GM21723 (cell line): ENCODE results near the gene UBAP2.
A peak's percentile ranks its signal among the peaks of the same experiment; 100 is the strongest.
"Not testable (repeated sequence)": the region's sequence is repeated elsewhere in the genome, so short reads cannot be mapped to it uniquely, and the experiment has no call there.

Source experiments
- ATAC-seq: cut with Tn5 transposase; IDR thresholded peaks from one replicate; pipeline ENCODE4 v1.9.1; 2021; ENCODE audit warnings: mild to moderate bottlenecking, moderate library complexity; ENCODE audit not compliant: unreplicated experiment

The UBAP2 gene

DNA sequence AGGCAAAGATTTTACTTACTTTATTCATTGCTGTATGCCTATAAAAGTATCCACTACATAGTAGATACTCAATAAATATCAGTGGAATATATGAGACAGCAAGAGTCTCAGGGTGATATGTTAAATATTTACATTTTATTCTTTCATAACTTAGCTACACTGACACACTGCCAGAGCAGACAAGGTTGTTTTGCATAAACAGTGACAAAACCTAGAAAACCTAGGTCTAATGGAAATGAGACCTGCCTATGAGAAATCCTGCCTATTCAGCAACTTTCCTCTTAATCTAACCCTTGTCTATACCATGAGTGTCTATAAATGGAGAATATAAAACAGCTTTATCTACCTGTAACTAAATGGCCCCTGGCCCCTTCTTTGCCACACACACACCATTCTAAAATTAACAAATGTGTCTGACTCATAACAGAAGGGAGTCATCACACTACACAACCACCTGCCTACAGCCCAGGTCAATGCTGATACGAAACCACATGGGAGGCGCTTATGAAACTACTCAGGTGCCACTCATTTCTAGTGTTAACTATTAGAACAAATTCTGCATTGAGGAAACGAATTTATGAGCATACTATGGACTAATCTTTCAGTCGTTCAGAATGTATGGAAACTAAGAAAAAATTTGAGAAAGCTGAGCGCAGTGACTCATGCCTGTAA, 60.3 kb downstream of the UBAP2 start:
- ATAC-seq, result peak; percentile 97

DNA sequence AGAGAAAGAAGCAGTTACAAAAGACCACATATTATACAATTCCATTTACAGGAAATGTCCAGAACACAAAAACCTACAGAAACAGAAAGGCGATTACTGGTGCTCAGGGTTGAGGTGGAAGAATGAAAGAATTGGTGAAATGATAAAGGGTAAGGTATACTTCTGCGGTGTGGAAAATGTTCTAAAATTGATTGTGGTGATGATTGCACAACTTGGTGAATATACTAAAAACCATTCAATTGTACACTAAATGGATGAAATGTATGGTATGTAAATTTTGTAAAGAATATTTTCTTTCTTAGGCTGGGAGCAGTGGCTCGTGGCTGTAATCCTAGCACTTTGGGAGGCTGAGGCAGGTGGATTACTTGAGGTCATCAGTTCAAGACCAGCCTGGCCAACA, 72.3 kb downstream of the UBAP2 start:
- ATAC-seq, result no peak

DNA sequence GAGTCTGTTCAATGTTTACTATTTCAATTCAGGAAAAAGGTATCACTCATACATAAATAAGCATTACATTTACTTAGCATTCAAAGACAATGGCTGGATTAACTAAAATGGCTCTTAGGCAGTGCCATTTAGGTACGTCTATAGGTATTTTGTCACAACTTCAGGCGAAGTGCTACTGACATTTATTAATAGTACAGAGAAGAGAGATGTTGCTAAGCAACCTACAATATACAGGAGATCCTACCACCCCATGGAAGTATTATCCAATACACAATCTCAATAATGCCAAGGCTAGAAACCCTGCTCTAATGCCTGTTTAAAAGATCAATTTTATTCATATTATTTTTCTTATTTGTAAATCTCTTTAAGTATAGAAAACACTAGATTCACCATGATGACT, 76.0 kb downstream of the UBAP2 start:
- ATAC-seq, result no peak

DNA sequence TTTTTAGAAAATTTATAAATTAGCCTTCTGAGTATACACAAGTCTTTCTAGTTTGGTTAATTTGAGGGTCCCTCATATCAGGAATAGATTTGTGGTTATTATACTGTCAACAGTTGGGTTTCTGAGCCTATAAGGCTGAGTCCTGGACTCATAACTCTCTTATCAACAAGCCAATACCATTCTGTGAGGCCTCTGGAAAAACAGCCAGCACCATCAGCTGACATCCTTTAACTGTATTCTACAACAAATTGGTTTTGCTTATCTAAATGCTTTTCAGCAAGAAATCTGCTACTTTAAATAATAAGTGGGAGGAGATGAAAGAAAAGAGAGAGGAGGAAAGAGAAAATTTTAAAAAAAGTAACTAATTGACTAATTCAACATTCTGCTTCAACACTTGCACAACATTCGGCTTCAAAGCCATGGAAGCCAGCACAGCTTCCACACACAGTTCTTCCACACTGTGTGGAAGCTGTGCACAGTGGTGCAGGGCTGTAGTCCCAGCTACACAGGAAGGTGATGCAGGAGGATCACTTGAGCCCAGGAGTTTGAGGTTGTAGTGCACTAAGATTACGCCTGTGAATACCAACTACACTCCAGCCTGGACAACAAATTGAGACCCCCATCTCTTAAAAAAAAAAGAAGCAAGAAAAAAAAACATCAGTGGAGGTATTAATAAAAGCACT, 84.5 kb downstream of the UBAP2 start:
- ATAC-seq, result no peak

DNA sequence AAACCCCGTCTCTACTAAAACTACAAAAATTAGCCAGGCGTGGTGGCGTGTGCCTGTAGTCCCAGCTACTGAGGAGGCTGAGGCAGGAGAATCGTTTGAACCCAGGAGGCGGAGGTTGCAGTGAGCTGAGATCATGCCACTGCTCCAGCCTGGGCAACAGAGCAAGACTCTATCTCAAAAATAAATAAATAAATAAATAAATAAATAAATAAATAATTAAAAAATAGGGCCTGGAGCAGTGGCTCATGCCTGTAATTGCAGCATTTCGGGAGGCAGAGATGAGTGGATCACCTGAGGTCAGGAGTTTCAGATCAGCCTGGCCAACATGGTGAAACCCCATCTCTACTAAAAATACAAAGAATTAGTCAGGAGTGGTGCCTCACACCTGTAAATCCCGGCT, 86.2 kb downstream of the UBAP2 start:
- ATAC-seq, result not testable (repeated sequence)

DNA sequence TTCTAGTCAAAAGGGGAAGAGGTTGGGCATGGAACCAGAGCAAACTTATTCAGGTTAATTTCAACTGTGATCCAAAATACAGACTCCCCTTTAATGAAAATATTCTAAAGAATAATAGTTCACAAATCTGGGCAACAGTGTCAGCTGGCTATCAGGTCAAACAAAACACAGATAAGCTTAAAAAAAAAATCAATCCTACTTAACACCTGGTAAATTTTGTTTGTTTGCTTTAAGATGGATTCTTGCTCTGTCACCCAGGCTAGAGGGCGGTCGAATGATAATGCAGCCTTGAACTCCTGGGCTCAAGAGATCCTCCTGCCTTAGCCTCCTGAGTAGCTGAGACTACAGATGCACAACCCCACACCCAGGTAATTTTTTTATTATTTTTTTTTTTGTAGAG, 89.0 kb downstream of the UBAP2 start:
- ATAC-seq, result no peak

DNA sequence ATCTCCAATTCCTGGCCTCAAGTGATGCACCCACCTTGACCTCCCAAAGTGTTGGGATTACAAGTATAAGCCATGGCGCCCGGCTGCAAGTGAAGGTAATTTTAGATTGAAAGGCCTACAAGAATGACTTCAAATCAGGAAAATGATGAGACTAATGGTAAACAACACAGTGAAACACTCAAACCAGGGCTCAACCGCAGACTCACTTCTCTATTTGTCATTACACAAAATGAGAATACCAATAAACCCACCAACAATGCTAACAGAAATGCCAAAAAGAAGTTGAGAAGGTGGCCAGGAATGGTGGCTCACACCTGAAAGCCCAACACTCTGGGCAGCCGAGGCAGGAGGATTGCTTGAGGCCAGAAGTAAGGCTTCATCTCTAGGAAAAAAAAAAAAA, 92.1 kb downstream of the UBAP2 start:
- no peak for ATAC-seq

DNA sequence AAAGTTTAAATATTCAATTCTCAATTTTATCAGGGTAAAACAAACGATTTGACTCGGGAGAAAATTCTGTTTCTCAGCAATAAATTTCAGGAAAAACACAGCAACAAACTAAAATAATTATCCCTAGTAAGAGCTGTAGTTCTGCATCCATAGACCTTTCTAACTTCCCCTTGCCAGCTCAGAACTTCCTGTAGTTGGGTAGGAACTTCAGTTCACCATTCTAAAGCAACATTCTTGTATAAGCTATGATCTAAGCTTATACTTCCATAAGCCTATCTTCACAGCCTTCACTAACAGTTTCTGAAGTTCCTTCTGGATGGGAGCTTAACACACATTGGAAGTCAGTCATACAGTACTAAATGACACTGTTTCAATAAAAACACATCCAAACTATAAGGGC, 96.6 kb downstream of the UBAP2 start:
- ATAC-seq, result no peak

DNA sequence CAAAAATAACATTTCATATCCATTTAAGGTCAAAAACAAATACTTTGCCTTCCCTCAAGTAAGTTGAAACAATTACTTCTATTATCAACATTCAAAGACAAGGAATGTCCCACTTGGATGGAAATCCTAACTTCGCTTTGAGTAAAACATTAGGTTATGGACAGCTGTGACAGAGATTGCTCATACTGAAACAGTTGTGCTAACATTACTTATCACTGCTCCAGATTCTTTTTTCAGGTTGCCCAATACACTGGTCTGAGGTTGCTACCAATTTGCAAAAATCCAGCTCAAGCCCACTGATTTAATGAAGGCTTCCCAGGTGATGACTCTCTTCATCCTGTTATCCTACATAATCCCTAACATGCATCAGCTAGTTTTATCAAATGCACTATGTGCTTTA, 98.3 kb downstream of the UBAP2 start:
- no peak for ATAC-seq

DNA sequence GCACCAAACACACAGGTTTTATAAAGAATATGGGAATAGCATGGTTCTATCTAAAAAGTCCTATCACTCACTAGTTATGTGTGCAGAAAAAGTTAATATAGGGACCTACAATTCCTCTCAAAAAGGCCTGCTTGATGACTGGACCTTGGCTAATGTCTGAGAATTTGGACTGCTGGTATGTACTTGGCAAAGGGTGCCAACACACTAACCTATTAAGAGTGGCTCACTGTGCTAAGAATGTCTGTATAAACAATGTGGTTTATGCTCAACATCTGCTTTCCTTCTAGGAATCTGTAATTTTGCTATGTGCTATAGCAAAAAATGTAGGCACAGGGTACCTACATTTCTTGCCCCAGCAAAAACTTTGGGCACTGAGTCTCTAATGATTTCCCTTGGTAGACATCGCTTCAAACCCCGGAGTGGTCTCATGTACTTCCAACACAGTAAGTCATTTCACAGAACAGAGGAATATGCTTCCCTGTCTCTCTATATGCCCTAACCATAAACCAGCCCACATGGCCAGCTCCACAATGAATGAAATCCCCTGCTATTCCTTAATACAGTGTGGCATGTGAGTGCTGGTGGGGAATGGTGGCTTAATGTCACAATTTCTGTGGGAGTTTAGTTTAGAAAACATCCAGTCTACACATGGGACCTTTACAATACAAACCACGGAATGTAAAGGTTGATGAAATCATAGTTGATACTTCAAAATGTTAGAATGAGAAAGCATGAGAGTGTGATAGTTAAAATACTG, 101.7 kb downstream of the UBAP2 start:
- no peak for ATAC-seq

DNA sequence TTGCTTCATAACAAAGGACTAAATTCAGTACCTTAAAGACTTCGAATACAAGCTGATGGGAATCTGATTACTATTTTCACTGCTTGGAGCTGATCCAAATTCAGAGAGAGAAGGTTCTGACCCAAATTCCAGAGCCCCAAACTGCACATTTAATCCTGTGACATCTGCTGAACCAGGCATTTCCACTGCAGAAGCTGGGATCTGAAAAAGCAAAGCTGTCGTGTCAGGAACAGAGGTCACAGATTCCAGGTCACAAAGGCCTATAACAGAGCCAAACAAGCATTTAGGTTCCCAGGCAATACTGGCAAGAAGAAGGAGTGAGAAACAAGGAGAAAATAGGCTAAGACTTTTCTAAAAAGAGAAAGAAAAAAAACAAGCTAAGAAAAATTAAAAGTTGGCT, 105.3 kb downstream of the UBAP2 start:
- no peak for ATAC-seq

DNA sequence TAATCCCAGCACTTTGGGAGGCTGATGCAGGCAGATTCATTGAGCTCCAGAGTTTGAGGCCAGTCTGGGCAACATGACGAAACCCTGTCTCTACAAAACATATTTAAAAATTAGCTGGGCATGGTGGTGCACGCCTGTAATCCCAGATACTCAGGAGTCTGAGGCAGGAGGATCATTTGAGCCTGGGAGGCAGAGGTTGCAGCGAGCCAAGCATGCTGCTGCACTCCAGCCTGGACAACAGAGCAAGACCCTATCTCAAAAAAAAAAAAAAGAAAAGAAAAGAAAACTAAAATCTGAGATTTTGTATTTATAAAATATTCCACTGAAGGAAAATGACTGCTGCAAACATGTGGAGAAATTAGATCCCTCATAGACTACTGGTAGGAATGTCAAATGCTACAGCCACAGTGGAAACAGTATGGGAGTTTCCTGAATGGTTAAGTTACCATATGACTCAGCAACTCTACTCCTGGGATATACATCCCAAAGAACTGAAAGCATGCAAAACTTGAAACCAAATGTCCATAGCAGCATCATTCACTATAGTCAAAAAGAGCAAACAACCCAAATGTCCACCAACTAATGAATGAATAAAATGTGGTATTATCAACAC, 106.1 kb downstream of the UBAP2 start:
- ATAC-seq, result no peak

DNA sequence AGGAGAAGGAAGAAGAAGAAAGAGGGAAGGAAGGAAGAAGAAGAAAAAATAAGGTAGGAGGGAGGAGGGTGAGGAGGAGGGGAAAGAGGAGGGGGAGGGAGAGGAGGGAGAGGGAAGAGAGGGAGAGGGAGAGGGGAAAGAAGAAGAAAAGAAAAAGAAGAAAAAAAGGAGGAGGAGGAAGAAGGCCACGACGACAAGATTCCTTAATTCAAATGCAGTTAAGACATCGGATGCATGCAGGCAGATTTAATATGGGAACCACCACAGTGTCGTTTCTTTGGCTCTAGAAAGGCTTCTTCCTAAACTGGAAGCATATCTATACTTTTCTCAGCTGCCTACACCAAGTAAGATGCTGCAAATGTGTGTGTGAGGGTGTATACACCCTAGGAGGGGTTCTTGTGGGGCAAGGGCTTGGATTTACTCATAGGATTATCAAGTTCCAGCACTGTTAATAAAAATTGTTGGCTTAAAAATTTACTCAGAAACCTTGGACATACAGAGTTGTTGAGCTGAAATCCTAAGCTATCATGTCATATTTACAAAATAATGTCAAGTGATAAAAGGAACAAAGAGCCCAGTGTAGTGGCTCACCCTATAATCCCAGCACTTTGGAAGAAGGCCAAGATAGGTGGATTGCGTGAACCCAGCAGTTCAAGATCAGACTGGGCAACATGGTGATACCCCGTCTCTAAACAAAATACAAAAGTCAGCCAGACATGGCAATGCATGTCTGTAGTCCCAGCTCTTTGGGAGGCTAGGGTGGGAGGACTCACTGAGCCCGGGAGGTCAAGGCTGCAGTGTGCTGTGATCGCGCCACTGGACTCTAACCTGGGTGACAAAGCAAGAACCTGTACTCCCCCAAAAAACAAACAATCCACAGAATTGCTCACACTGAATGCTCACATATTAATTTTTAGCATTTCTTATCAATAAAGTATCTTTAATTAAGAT, 108.5 kb downstream of the UBAP2 start:
- no peak for ATAC-seq

DNA sequence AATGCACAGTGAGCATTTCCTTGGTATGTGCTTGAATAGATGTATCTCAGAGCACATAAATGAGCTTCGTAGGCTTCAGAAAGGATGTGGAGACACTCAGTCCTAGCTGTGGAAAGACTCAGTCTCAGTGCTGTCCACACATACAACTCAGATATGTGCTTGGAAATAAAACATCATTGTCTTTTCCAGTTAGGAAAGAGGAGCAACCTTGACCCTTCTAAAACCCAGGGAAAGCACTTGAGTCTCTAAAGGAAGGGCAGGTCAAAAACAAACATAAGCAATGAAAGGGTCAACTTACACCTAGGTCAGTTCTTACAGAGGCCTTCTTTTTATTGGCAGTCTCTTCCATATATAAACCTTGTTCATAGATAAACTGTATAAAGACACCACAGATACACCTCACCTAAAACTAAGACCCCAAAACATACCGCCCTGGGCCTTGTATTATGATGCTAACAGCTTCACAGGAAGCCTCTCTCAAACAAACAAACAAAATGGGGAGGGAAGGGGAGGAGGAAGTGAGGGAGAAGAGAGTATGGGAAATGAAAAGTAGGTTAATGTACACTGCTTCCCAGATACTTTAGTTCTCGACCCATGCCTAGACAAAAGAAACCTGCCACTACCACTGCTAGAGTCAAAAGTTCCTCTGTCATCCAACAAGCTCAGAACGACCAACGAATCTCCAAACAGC, 114.4 kb downstream of the UBAP2 start:
- no peak for ATAC-seq

DNA sequence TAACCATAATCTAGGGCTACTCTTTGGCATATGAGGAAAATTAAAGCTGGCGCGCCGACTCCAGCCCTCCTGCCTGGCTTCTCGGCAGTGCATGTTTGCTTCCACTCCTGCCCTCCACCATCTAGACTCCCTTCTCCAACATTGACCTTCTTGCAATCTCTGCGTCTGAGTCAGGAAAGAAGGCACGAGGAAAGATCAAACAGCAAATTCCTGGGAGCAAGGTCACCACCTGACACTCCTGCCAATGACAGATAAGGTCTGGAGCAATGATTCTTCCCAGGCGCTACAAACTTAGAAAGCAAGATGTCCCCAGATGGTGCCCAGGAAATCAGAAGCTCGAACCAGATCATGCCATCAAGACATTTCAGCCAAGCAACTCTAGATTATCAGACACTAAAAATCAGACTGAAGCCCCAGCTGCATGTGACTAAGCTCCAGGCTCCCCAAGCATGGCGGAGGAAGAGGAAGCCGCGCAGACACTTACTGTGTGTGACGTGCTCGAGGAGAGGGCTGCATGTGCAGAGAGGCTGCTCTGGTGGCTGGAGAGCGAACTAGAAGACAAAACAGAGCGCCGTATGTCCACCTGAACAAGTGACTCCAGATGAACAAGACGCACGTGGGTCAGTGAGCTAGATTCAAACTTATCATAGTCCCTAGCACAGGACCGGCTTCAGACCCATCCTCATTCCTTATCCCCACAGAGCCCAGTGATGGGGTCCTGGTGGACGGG, 116.4 kb downstream of the UBAP2 start:
- no peak for ATAC-seq

DNA sequence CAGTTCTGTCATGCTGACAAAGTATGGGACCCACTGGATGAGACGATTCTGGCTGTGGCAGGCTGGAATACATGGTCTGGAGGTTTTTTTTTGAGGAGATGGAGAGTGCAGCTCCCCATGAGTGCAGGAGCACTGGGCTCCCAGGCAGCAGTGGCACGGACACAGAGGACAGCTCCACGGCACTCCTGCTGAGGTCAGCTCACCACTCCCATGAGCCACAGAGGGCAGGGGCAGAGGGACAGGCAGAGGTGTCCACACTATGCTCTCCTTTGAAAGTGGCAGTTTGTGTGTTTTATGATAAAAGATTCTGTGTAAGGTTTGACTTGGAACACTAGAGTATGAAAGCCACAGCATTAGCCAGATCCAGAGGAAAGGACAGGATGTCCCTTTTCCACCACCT, 117.4 kb downstream of the UBAP2 start:
- ATAC-seq, result no peak

DNA sequence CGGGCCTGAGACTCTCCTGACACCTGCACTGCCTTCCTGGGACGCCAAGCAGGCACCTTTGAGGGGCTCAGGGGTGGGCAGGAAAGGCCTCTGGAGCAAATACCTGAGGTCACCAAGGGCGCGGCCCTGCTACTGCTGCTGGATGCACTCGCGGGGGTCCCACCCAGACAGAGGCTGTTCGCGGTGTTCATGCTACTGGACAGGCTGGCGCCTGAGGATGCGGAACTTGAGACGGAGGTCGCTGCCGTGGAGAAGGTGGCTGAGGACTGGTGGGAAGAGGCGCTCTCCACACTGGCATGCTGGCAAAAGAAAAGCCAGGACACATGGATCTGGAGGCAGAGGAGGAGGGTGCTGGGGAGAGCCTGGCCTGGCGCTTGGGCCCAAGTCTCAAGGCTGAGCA, 121.0 kb downstream of the UBAP2 start:
- ATAC-seq, result no peak

DNA sequence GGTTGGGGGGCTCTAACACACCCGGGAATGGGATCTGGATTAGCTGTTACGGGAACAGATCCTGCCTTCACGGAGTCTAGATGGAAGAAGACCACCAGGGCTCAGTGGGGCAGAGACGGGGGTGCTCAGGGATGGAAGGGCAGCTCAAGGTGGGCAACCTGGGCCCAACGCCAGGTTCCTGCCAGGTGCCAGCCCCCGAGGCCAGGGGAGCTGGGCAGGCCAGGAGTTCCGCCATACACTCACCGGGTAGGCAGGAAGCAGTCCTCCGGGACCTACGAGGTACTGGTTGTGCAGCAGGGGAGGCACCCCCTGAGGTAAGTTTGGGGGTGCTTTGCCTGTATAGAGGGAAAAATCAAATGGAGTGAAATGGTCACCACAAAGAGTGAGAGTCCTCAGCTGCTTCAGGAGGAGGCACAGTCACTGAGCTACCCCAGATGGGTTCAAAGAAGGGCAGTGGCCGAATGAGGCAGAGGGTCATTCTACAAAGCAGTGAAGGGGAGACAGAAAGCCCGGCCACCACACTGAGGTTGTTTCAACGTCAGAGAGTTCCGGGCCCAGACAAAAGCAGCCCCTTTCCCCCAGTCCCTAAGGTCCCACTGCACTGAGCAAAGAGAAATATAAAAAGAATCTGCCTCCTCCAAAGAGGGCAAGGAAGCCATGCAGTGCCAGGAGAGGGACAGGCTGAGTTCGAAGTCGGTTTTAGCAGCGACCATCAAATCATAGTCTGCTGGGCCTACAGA, 121.8 kb downstream of the UBAP2 start:
- no peak for ATAC-seq
